ENCODE data around the gene USP17L15.
"Not testable (repeated sequence)": the region's sequence is repeated elsewhere in the genome, so short reads cannot be mapped to it uniquely, and the experiment has no call there.

The USP17L15 gene

GRCh38 chr4:9234085-9234484, at the start of gene USP17L15:
TSS of gene USP17L15 (plus strand) at chr4:9234385. CDS start at chr4:9234385, 0 bp downstream.
- not testable (repeated sequence) for DNase-seq

- not testable (repeated sequence) for DNase-seq
Observed at GRCh38 chr4:9210357-9210756, 23.8 kb upstream of the USP17L15 start, which contains the start of gene USP17L10. TSS of gene USP17L10 (plus strand) at chr4:9210657. CDS start at chr4:9210657, 0 bp downstream.

- not testable (repeated sequence) for DNase-seq
Observed at GRCh38 chr4:9214701-9215100, 19.5 kb upstream of the USP17L15 start.

GRCh38 chr4:9215105-9215504, 19.1 kb upstream of the USP17L15 start, which contains the start of gene USP17L11:
TSS of gene USP17L11 (plus strand) at chr4:9215405. CDS start at chr4:9215405, 0 bp downstream.
- not testable (repeated sequence) for DNase-seq

- not testable (repeated sequence) for DNase-seq
Observed at GRCh38 chr4:9219852-9220251, 14.3 kb upstream of the USP17L15 start, which contains the start of gene USP17L12. TSS of gene USP17L12 (plus strand) at chr4:9220152. CDS start at chr4:9220152, 0 bp downstream.

- not testable (repeated sequence) for DNase-seq
Observed at GRCh38 chr4:9224596-9224995, 9.6 kb upstream of the USP17L15 start, which contains the start of gene USP17L13. TSS of gene USP17L13 (plus strand) at chr4:9224896. CDS start at chr4:9224896, 0 bp downstream.

- DNase-seq, result not testable (repeated sequence)
Observed at GRCh38 chr4:9230249-9230648, 3.9 kb upstream of the USP17L15 start.

- not testable (repeated sequence) for DNase-seq
Observed at GRCh38 chr4:9238461-9238860, 4.3 kb downstream of the USP17L15 start.

GRCh38 chr4:9243579-9243978, 9.4 kb downstream of the USP17L15 start, which contains the start of gene USP17L17:
TSS of gene USP17L17 (plus strand) at chr4:9243879. CDS start at chr4:9243879, 0 bp downstream.
- not testable (repeated sequence) for DNase-seq

- DNase-seq, result not testable (repeated sequence)
Observed at GRCh38 chr4:9247953-9248680, 13.9 kb downstream of the USP17L15 start, which contains the start of gene USP17L18. TSS of gene USP17L18 (plus strand) at chr4:9248630. CDS start at chr4:9248630, 0 bp downstream.

- not testable (repeated sequence) for DNase-seq
Observed at GRCh38 chr4:9253078-9253477, 18.9 kb downstream of the USP17L15 start, which contains the start of gene USP17L19. TSS of gene USP17L19 (plus strand) at chr4:9253378. CDS start at chr4:9253378, 0 bp downstream.

- DNase-seq, result not testable (repeated sequence)
Observed at GRCh38 chr4:9257824-9258223, 23.6 kb downstream of the USP17L15 start, which contains the start of gene USP17L20. TSS of gene USP17L20 (plus strand) at chr4:9258124. CDS start at chr4:9258124, 0 bp downstream.

- DNase-seq, result not testable (repeated sequence)
Observed at GRCh38 chr4:9262572-9262971, 28.4 kb downstream of the USP17L15 start, which contains the start of gene USP17L21. TSS of gene USP17L21 (plus strand) at chr4:9262872. CDS start at chr4:9262872, 0 bp downstream.

GRCh38 chr4:9267319-9267718, 33.1 kb downstream of the USP17L15 start, which contains the start of gene USP17L22:
TSS of gene USP17L22 (plus strand) at chr4:9267619. CDS start at chr4:9267619, 0 bp downstream.
- not testable (repeated sequence) for DNase-seq

GRCh38 chr4:9271719-9272118, 37.5 kb downstream of the USP17L15 start:
- DNase-seq, result not testable (repeated sequence)

Data from NCI-H1092 treated with DMSO at 0.1 percent for 48 hours (cell line).